Smooth muscle cell (in vitro differentiated cells): ENCODE results near the gene ALDH3B2. TPM values are rescaled to one million over a fixed set of nuclear protein-coding genes. Genes with fewer than 3 reads are reported as not detected.

Source experiments
- DNase-seq: peaks from one replicate; lab custom pipeline; 2025; ENCODE audit not compliant: unreplicated experiment; lab: John Stamatoyannopoulos, UW
- H2AFZ ChIP-seq: fragments of 200-600 bp; sonication (generic); 2 replicates; pipeline ENCODE4 v1.6.0; 2016; ENCODE audit warnings: antibody characterized with exemption, low read depth, mild to moderate bottlenecking
- H3F3A ChIP-seq: fragments of 200-600 bp; sonication (generic); 2 replicates; pipeline ENCODE4 v1.6.0; 2017; ENCODE audit warnings: antibody characterized with exemption, low read depth
- H3K27ac ChIP-seq: fragments of 200-600 bp; sonication (generic); 2 replicates; pipeline ENCODE4 v1.5.1; 2016; ENCODE audit warnings: low read depth, mild to moderate bottlenecking
- H3K27me3 ChIP-seq: fragments of 200-600 bp; sonication (generic); 2 replicates; pipeline ENCODE4 v1.6.1; 2016; ENCODE audit warnings: low read depth, mild to moderate bottlenecking
- H3K36me3 ChIP-seq: fragments of 200-600 bp; sonication (generic); 2 replicates; pipeline ENCODE4 v1.5.1; 2016; ENCODE audit warnings: low read depth
- H3K4me1 ChIP-seq: fragments of 200-600 bp; sonication (generic); 2 replicates; pipeline ENCODE4 v1.5.1; 2016; ENCODE audit warnings: low read depth
- H3K4me2 ChIP-seq: fragments of 200-600 bp; sonication (generic); 2 replicates; pipeline ENCODE4 v1.6.0; 2016; ENCODE audit warnings: mild to moderate bottlenecking
- H3K4me3 ChIP-seq: fragments of 200-600 bp; sonication (generic); 2 replicates; pipeline ENCODE4 v1.5.1; 2016; ENCODE audit warnings: mild to moderate bottlenecking
- H3K79me2 ChIP-seq: fragments of 200-600 bp; sonication (generic); 2 replicates; pipeline ENCODE4 v1.6.0; 2016; ENCODE audit warnings: low read depth, mild to moderate bottlenecking
- H3K9ac ChIP-seq: fragments of 200-600 bp; sonication (generic); 2 replicates; pipeline ENCODE4 v1.6.0; 2016; ENCODE audit warnings: low read depth
- H3K9me3 ChIP-seq: fragments of 200-600 bp; sonication (generic); replicated peaks from 2 replicates; pipeline ENCODE4 v1.5.1; 2016; ENCODE audit warnings: low read depth
- H4K20me1 ChIP-seq: fragments of 200-600 bp; sonication (generic); 2 replicates; pipeline ENCODE4 v1.6.0; 2016; ENCODE audit warnings: low read depth
- CTCF ChIP-seq: fragments of 200-600 bp; sonication (generic); IDR thresholded peaks from 2 replicates; pipeline ENCODE4 v1.5.1; 2017; ENCODE audit warnings: borderline replicate concordance, mild to moderate bottlenecking, antibody characterized with exemption; ENCODE audit not compliant: insufficient read depth, poor library complexity, severe bottlenecking
- WGBS: methylation state at CpG from one replicate; pipeline ENCODE4 v1.1.7; 2016; ENCODE audit warnings: low lambda C conversion rate; 5-methylcytosine and 5-hydroxymethylcytosine counted together
- polyA plus RNA-seq: library from polyadenylated mRNA; unstranded; fragments of >200 nt; fragmentation: Nextera tagmentation; extraction: Ambion mirVana; gene quantifications from 2 replicates; pipeline ENCODE4 v1.2.1, GENCODE V29; 2016
- total RNA-seq: library from RNA; depleted of rRNA; stranded (reverse); fragments of >200 nt; gene quantifications from 2 replicates; pipeline ENCODE4 v1.2.3, GENCODE V29; 2014

The ALDH3B2 gene
- total and polyA plus RNA-seq, 2 experiments from 2014 or later: 0.77 to 5.0 TPM

- Histone ChIP-seq H3K9me3 (no peaks in the 10 kb centered on the region), H3F3A (no peaks in the 10 kb centered on the region), H3K9ac (no peak overlapping the region), H3K36me3 (no peaks in the 10 kb centered on the region), H3K4me2 (no peak overlapping the region), H4K20me1 (no peaks in the 10 kb centered on the region), H3K27ac (no peak overlapping the region), H3K27me3 (peaks cover 6% of the 10 kb centered on the region), H3K79me2 (no peaks in the 10 kb centered on the region), H3K4me1 (no peaks in the 10 kb centered on the region), H3K4me3 (no peak overlapping the region), H2AFZ (no peak overlapping the region)
- TF ChIP-seq CTCF: no peak
- WGBS: 87% methylated on average over 12 of the region's 12 CpGs
- no peak for DNase-seq
Observed at GRCh38 chr11:67640758-67641337, 33.6 kb downstream of the ALDH3B2 start.

- 59% methylated on average over 21 of the region's 23 CpGs for WGBS
Observed at GRCh38 chr11:67640021-67640757, 34.2 kb downstream of the ALDH3B2 start.

GRCh38 chr11:67639438-67639859, 35.0 kb downstream of the ALDH3B2 start, which contains the start of gene TBX10:
Gene TBX10 (minus strand): TSS chr11:67639763. CDS start chr11:67639472, 291 bp downstream.
- 85% methylated on average over 16 of the region's 18 CpGs for WGBS
- H3K9ac ChIP-seq: no peak within 1 kb of the TSS

More at GRCh38 chr11:67640021-67640757, 34.2 kb downstream of the ALDH3B2 start:
- H3K79me2 ChIP-seq: no peaks in the 10 kb centered on the region
- no peak overlapping the region for H3K27ac ChIP-seq
- DNase-seq: no peak
- no peak overlapping the region for H3K4me2 ChIP-seq
- no peak overlapping the region for H3K4me3 ChIP-seq
- no peaks in the 10 kb centered on the region for H3K36me3 ChIP-seq
- no peaks in the 10 kb centered on the region for H3K9me3 ChIP-seq
- no peak overlapping the region for H2AFZ ChIP-seq
- TF ChIP-seq CTCF: peak; percentile 64
- H3K9ac ChIP-seq: no peak overlapping the region
- H4K20me1 ChIP-seq: no peaks in the 10 kb centered on the region
- no peaks in the 10 kb centered on the region for H3F3A ChIP-seq
- H3K4me1 ChIP-seq: no peaks in the 10 kb centered on the region
- H3K27me3 ChIP-seq: peaks cover 6% of the 10 kb centered on the region

More at GRCh38 chr11:67639438-67639859, 35.0 kb downstream of the ALDH3B2 start, which contains the start of gene TBX10:
- Histone ChIP-seq H3K9me3 (no peaks in the 10 kb centered on the region), H4K20me1 (no peaks in the 10 kb centered on the region), H3K79me2 (no peaks in the 10 kb centered on the region), H3F3A (no peaks in the 10 kb centered on the region), H3K4me1 (no peaks in the 10 kb centered on the region), H3K4me2 (no peak within 1 kb of the TSS), H3K27ac (no peak within 1 kb of the TSS), H3K36me3 (no peaks in the 10 kb centered on the region), H3K4me3 (no peak within 1 kb of the TSS), H3K27me3 (peaks cover 6% of the 10 kb centered on the region), H2AFZ (no peak within 1 kb of the TSS)
- no peak for TF ChIP-seq CTCF
- DNase-seq: no peak
